Inflammatory macrophage (primary cell): ENCODE measurements around the gene MICAL2.
A peak's percentile ranks its signal among the peaks of the same experiment; 100 is the strongest.

Experiments
- DNase-seq, 2 donors: peaks; one replicate each; pipeline ENCODE4 v3.0.0-alpha.2; 2020 to 2022

MICAL2 gene

GRCh38 chr11:12275818-12276217 is 165.4 kb downstream of the MICAL2 start:
- DNase-seq = no peak

GRCh38 chr11:12276356-12276755 is 166.0 kb downstream of the MICAL2 start:
- DNase-seq = no peak

- DNase-seq = no peak
Measured at GRCh38 chr11:12276831-12277475, 166.6 kb downstream of the MICAL2 start.

- DNase-seq = no peak
Measured at GRCh38 chr11:12278766-12279671, 168.6 kb downstream of the MICAL2 start.

GRCh38 chr11:12279672-12280108 is 169.3 kb downstream of the MICAL2 start:
- no peak for DNase-seq

- no peak for DNase-seq
Measured at GRCh38 chr11:12280199-12280837, 169.9 kb downstream of the MICAL2 start.

GRCh38 chr11:12280838-12281565 is 170.6 kb downstream of the MICAL2 start:
- peak in 1 of 2 donors; percentile 26 for DNase-seq

- DNase-seq = peak; percentile 79 to 80
Measured at GRCh38 chr11:12281571-12282478, 171.4 kb downstream of the MICAL2 start.

- no peak for DNase-seq
Measured at GRCh38 chr11:12282676-12283075, 172.3 kb downstream of the MICAL2 start.

- DNase-seq = peak in 1 of 2 donors; percentile 23
Measured at GRCh38 chr11:12284316-12285050, 174.1 kb downstream of the MICAL2 start.

- DNase-seq = peak; percentile 16 to 42
Measured at GRCh38 chr11:12285106-12285505, 174.7 kb downstream of the MICAL2 start.

GRCh38 chr11:12285811-12286222 is 175.4 kb downstream of the MICAL2 start:
- DNase-seq = no peak

GRCh38 chr11:12286606-12287005 is 176.2 kb downstream of the MICAL2 start:
- no peak for DNase-seq

- no peak for DNase-seq
Measured at GRCh38 chr11:12287009-12287373, 176.6 kb downstream of the MICAL2 start.

- no peak for DNase-seq
Measured at GRCh38 chr11:12287374-12288211, 177.2 kb downstream of the MICAL2 start.

- DNase-seq = peak; percentile 63 to 77
Measured at GRCh38 chr11:12288212-12288930, 178.0 kb downstream of the MICAL2 start.

GRCh38 chr11:12288931-12289666 is 178.7 kb downstream of the MICAL2 start:
- no peak for DNase-seq
